D721Med (cell line): ENCODE measurements around the gene C16orf46.

Source experiments
- DNase-seq: peaks from one replicate; pipeline ENCODE4 v3.0.0; 2011; ENCODE audit warnings: low spot score; ENCODE audit not compliant: insufficient read length
- FAIRE-seq: peaks from 2 replicates; lab custom pipeline; 2011; peaks lifted over from hg19 to GRCh38; lab: Jason Lieb, UNC
- CTCF ChIP-seq: IDR thresholded peaks from 2 replicates; pipeline ENCODE4 v1.5.1; 2012; ENCODE audit warnings: mild to moderate bottlenecking, control low read depth; ENCODE audit not compliant: insufficient read depth; ENCODE audit errors: missing control alignments

Gene C16orf46

GRCh38 chr16:81107511-81107910, 30.5 kb upstream of the C16orf46 start:
- DNase-seq (no peak), FAIRE-seq (no peak)
- no peak for TF ChIP-seq CTCF

- TF ChIP-seq CTCF = no peak
- DNase-seq (no peak), FAIRE-seq (no peak)
Observed at GRCh38 chr16:81106826-81107503, 29.9 kb upstream of the C16orf46 start.

GRCh38 chr16:81105946-81106345, 28.9 kb upstream of the C16orf46 start:
- DNase-seq (no peak), FAIRE-seq (no peak)
- TF ChIP-seq CTCF = no peak

- no peak for DNase-seq
- no peak for TF ChIP-seq CTCF
- no peak for FAIRE-seq
Observed at GRCh38 chr16:81101702-81102101, 24.7 kb upstream of the C16orf46 start.

- DNase-seq (no peak), FAIRE-seq (no peak)
- no peak for TF ChIP-seq CTCF
Observed at GRCh38 chr16:81099958-81100357, 22.9 kb upstream of the C16orf46 start.

GRCh38 chr16:81097230-81097629, 20.2 kb upstream of the C16orf46 start:
- TF ChIP-seq CTCF = no peak
- DNase-seq (no peak), FAIRE-seq (no peak)

GRCh38 chr16:81096715-81097208, 19.7 kb upstream of the C16orf46 start:
- FAIRE-seq = no peak

More at GRCh38 chr16:81096715-81097208, 19.7 kb upstream of the C16orf46 start:
- no peak for DNase-seq
- TF ChIP-seq CTCF = no peak
